NCI-H1105 (cell line): Measurements from ENCODE around the gene CRYM.
"Not testable (repeated sequence)": the region's sequence is repeated elsewhere in the genome, so short reads cannot be mapped to it uniquely, and the experiment has no call there.

ENCODE experiments used
- DNase-seq: peaks from one replicate; lab custom pipeline; 2025; lab: John Stamatoyannopoulos, UW

Gene CRYM

GRCh38 chr16:21277045-21277926 lies 804 bp downstream of the CRYM start:
- no peak for DNase-seq

GRCh38 chr16:21276090-21276489 lies 2.0 kb downstream of the CRYM start:
- DNase-seq, result no peak

- no peak for DNase-seq
Observed at GRCh38 chr16:21275529-21275928, 2.6 kb downstream of the CRYM start.

- DNase-seq, result no peak
Observed at GRCh38 chr16:21274172-21274726, 3.8 kb downstream of the CRYM start.

- not testable (repeated sequence) for DNase-seq
Observed at GRCh38 chr16:21272763-21273162, 5.3 kb downstream of the CRYM start.

GRCh38 chr16:21272253-21272652 lies 5.8 kb downstream of the CRYM start:
- no peak for DNase-seq

GRCh38 chr16:21268236-21268635 lies 9.9 kb downstream of the CRYM start:
- DNase-seq, result no peak

- no peak for DNase-seq
Observed at GRCh38 chr16:21267298-21267697, 10.8 kb downstream of the CRYM start.

GRCh38 chr16:21265104-21265837 lies 12.8 kb downstream of the CRYM start:
- no peak for DNase-seq

GRCh38 chr16:21264571-21265036 lies 13.5 kb downstream of the CRYM start:
- DNase-seq, result no peak

GRCh38 chr16:21263640-21264570 lies 14.2 kb downstream of the CRYM start:
- no peak for DNase-seq

GRCh38 chr16:21262779-21263639 lies 15.1 kb downstream of the CRYM start:
- no peak for DNase-seq

- DNase-seq, result no peak
Observed at GRCh38 chr16:21260870-21261791, 17.0 kb downstream of the CRYM start.

GRCh38 chr16:21257284-21257683 lies 20.8 kb downstream of the CRYM start:
- DNase-seq, result no peak

GRCh38 chr16:21256636-21257035 lies 21.5 kb downstream of the CRYM start:
- DNase-seq, result no peak

- no peak for DNase-seq
Observed at GRCh38 chr16:21253470-21253869, 24.6 kb downstream of the CRYM start.

- DNase-seq, result no peak
Observed at GRCh38 chr16:21250072-21250923, 27.8 kb downstream of the CRYM start.

- DNase-seq, result not testable (repeated sequence)
Observed at GRCh38 chr16:21248179-21248578, 29.9 kb downstream of the CRYM start.
